Mesenteric fat pad (tissue), 1 donor: ENCODE data around the gene ARHGAP28. TPM values are rescaled to one million over a fixed set of nuclear protein-coding genes. Genes with fewer than 3 reads are reported as not detected.
"Not testable (repeated sequence)": the region's sequence is repeated elsewhere in the genome, so short reads cannot be mapped to it uniquely, and the experiment has no call there.

ENCODE experiments used
- DNase-seq: peaks from one replicate; pipeline ENCODE4 v3.0.0-alpha.2; 2020; ENCODE audit warnings: low spot score
- total RNA-seq: library from RNA; stranded (reverse); fragmentation: NEBNext Ultra II Directional; extraction: Animal tissue kit (Norgen Biotek cat#: 25700); gene quantifications from one replicate; pipeline ENCODE4 v1.2.1, GENCODE V29; 2021
- donor health status: DM: yes; HTN: yes; CAD: no.

ARHGAP28 gene
- total RNA-seq, 1 donor from 2014 or later, result 9.1 TPM

DNA sequence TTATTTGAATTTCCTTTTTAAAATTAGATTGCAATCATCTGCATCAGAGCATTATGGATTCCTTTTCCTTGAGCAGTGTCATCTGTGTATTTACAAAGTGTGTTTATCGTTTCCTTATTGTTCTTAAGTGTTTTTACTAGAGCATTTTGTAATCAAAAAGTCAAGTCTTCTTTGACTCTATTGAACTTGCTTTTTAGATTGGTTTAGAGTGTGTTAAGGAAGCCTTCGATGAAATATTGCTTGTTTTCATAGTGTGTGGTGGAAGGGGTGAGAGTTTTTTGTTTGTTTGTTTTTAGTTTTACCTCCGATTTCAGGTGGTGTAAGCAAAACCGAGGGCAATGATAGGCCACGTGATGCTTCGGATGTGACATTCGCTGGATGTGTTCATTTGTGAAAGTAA is 45.7 kb downstream of the ARHGAP28 start:
- no peak for DNase-seq

DNA sequence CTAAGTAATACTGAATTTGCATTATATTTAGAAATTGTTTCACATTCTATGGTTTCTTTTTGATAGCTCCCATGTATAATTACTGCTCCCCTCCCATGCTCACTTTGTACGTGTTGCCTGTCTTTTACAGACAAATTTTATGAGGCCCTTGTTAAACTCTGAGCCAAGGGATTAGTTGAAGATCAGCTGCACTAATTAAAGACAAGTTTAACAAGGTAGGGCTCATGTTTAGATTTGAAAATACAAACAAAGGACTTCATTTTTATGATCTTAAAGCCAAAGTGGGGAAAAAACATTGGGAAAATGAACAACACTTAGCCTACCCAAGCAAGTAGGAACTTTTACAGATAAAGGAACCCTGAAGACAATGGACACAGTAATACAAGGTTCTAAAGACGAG is 46.2 kb downstream of the ARHGAP28 start:
- DNase-seq, result no peak

DNA sequence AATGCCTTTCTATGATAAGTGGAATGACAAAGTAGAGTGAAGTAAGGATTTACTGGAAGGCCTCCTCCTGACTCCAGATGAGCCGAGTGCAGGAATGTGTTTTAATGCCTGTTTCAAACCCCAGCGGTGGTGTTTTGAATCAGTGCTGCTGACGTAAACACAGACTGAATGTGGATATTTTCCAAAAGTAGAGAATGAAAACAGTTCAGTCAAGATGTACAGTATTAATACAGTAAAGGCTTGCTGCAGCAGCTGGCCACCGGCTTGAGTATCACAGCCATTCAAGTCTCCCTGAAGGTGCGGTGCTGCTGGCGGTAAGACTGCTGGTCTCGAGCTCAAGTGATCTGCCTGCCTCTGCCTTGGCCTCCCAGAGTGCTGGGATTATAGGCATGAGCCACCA is 46.7 kb downstream of the ARHGAP28 start:
- no peak for DNase-seq

DNA sequence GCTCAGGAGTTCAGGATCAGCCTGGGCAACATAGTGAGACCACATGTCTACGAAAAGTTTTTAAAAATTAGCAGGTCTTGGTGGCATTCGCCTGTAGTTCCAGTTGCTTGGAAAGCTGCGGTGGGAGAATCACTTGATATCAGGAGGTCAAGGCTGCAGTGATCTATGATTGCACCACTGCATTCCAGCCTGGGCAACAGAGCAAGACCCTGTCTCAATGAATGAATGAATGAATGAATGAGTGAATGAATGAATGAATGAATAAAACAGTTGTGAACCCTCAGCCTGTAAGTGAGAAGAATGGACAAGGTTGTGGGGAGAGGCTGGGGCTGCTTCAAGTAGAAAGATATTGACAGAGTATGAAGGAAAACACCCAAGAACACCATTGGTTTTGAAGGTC is 48.0 kb downstream of the ARHGAP28 start:
- no peak for DNase-seq

DNA sequence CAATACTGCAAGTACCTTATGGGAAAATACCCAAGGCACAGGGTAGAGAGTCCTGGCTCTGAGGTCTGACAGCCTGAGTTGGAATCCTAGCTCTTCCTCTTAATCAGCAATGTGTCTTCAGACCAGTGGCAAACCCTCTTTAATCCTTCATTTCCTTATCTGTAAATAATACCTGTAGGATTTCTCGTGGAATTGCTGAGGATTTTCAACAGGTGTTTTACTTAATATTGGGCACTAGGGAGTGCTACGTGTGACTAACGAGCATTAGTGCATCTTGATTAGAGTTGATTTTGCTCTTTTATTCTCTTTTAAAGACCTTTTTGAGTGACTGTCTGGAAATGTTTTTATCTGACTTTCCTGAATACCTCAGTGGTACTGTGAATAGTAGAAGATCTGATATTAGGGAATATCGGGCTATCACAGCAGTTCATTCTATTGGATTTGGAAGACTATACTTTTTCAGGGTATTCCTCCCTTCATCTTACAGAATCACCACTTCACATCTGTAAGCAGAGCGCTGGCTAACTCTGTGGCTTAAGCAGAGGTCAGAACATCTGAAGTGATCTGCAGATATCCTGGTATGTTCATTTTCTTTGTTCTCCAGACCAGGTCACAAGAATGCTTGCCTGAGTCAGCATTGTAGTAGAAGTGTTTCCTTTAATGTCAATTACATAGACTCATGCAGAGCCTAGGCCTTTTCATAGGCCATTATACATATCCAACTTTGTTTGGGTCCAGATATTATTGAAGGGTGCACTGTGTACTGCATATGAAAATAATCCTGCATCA is 49.1 kb downstream of the ARHGAP28 start:
- no peak for DNase-seq

DNA sequence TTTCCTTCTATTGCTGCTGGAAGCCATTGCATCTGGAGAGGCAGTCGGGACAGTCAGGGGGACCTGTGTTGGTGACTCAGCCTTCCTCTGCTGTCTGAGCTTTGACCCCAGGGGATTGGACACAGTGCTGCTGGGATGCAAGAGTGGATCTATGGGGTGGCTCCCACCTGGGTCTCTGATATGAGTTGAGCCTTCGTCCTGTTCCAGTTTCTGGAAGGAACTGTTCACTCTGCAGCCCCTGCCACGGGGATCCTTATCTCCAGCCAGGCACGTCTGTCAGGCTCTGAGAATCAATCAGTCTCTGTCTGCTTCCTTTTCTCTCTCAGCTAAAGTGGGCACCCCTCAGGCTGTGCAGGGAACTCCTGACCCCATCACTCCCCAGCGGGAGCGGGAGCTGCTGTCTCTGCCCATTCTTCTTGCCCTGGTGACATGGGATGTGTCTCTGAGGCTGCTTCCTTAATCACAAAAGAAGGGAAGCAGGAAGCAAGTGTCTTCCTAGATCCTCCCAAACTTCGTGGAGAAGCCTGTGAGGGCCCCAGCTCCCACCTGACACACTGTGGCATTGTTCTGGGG is 51.7 kb downstream of the ARHGAP28 start:
- no peak for DNase-seq

DNA sequence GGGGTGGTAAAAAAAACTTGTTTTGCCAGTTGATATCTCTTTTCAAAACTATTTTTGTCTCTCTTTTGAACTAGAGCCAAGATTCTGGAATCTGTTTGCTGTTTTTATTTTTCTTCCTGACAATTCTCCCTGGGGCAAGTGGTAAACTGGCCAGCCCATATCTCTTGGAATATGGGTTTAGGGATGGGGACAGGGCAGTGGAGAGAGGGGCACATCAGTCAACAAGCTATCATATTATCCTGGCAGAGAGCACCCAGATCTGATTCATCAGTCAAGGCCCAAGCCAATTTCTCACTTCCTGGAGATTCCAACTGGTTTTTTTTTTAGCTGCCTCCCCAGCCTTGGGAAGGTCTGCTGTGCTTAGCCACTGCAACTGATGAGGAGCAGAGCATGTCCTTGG is 52.3 kb downstream of the ARHGAP28 start:
- no peak for DNase-seq

DNA sequence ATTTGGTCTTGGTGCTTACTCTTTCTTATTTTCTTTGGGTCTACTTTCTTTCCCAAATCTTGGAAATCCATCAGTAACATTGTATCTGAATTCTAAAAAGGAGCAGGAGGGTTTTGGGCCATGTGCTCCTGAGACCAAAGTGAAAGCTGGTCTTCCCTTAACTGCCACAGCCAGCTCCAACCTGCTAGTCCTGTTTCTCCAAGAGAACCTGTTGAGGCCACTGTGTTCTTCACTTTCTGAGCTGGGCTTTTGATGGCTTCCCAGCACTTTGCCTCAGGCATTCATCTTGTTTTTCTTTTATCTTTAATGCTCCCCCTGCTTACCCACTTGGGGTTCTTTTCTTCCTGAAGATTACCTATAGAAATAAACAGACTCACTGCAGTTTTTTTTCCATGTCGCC is 53.3 kb downstream of the ARHGAP28 start:
- DNase-seq, result no peak

DNA sequence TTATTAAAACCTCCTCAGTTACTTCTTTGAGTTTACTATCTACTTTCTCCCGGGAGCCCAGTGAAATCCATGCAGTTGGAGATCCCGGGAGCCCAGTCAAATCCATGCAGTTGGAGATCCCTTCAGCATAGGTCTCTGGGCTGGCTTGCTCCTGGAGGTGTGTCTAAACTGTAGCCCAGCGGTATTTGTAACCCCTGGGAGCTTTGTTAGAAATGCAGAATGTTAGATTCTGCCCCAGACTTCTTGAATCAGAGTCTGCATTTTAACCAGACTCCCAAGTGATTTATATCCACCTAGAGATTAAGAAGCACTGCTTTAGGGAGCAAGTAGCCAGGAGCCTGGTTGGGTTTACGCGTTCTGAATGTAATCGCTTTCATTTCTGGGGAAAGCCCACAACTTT is 54.5 kb downstream of the ARHGAP28 start:
- DNase-seq, result no peak

DNA sequence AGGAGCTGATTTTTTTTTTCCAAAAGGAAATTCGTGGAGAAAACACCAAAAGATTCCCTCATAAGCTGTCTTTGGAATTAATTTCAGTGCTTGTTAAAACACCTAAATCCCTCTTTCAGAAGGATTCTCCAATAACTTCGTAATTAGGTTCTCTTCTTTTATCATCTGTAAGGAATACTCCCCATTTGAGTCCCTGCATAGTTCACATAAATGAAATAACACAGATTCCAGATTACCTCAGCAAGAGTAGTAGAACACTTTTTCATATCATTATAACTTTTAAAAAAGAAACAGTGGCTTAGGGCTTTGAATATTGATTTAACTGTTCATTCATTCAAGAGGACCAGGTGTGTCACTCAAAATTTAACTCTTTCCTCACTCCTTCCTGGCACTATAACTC is 55.5 kb downstream of the ARHGAP28 start:
- DNase-seq, result no peak

DNA sequence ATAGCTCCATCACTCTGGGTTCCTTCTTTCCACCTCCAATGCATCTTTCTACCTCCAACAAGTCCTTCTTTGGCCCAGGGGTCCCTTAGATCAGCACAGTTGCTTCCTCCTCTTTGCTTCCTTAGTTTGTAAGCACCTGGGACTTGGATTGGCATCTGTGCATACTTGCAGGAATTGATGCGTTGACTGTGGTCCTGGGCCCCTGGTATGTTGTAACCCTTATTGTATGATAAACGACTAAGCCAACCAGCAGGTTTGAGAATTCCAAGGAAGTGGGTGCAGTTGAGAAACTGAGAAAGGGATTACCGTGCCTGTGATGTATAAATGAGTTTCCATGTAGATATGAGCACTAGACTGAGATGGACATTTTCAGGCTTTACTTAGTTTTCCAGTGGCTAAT is 55.9 kb downstream of the ARHGAP28 start:
- DNase-seq, result no peak

DNA sequence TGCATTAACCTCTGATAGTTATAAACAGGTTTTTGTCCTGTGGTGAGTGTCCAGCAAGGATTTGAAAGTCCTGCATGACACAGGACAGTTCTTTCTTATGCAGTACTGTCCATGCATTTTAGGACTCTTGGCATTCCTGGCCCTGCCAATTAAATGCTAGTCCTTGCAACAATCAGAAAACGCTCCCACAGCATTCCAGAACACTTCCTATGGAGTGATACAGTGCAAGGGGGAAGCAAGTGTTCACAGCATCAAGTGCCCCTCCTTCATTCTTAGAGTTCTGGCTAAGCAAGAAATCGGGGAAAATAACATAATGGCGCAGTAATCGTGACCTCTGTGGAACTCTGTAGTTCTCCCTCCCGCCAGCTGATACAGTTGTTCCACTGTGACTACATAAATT is 62.9 kb downstream of the ARHGAP28 start:
- DNase-seq, result no peak

DNA sequence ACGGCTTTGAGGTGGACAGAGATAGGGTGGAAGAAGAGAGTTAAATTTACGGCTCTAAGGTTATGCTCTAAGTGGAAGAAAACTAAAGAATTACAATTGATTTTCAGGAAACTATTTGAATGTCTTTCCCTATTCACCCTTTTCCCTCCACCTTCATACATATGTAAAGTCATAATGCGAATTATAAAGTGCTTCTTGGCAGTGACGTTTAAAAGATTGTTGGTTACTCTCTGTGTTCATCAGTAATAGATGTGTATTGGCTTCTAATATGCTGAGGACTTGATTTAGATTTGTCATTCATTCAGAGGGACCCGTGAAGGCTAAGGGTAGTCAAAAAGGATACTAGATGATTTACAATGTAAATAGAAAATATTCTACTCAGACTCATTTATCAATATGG is 63.9 kb downstream of the ARHGAP28 start:
- no peak for DNase-seq

DNA sequence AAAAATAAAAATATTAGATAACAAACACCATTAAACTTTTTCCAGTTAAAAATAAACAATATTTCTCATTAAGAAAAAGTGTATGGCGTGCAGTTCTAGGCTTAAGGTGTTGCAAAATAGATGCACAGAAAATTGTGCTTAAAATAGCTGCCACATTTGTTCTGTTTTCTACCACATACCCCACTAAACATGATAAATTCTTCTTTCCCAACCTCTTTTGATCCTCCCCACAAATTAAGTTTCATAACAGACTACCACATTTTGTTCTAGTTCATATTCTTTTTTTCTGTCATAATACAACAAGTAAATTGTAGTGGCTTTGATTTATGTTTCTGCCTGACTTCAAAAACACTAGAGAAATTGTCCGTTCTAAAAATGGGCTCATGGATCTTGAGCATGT is 64.5 kb downstream of the ARHGAP28 start:
- DNase-seq, result no peak

DNA sequence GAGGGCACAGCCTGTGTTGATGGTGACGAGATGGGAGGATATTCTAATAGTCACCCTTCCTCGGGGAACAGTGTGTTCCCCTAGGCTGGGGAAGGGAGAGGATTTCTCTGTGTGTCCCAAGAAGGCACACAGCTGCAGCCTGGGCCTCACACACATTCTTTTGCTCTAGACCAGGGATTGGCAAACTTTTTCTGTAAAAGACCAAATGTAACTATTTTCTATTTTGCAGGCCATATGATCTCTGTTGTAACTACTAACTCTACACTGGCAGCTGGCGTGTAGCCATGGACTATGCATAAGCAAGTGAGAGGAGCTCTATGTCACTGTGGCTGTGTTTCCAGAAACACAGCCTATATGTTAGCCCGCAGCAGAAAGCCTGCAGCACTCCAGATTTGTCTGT is 65.8 kb downstream of the ARHGAP28 start:
- DNase-seq, result no peak

DNA sequence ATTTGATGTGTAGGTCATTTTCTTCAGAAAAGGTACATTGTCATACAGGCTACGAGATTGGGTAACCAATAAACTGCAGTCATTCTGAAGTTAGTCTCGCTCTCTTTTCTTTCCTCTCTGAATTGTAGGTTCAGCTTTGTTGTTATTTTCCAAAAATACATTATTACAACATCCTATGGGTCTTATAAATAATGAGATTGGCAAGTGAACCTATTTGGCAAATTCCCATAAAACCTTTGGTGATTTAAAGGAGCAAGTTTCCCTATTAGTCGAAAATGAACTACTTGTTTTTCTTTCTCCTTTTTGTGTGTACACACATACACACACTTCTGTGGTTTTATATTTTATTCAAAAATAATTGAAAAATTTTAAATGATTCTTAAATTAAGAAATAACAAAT is 67.0 kb downstream of the ARHGAP28 start:
- no peak for DNase-seq

DNA sequence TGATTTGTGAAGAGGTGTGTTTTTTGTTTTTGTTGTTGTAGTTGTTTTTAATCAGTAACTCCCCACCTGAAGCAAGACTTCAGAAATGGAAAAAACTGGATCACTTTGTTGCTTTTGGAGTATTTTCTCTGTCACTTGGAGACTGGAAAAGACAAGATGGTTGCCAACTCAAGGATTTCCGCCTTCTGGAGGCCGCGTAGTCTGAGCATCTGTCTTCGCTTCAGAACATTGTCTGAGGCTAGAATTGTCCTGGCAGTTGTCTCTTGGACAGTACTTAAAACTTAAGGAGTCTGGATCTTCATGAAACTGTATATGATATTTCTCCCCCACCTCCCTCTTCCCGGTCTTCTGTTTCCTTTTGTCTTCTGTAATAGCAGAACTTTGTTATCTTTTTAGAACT is 67.7 kb downstream of the ARHGAP28 start:
- DNase-seq, result no peak

DNA sequence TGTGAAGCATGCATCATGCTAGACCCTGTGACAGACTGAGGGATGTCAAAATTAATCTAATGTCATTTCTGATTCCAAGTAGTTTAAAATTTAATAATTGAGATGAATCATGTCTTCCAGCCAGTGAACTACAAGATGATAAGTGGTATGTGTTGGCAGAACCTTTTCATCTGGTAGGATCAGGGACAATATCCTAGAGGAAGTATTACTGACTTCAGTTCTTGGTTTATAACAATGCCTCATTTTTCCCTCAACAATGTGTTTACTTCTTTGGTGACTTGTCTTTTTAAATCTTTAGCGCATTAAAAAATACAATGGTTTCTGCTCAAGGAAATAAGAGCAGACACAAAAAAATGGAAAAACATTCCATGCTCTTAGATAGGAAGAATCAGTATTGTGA is 69.4 kb downstream of the ARHGAP28 start:
- DNase-seq, result no peak

DNA sequence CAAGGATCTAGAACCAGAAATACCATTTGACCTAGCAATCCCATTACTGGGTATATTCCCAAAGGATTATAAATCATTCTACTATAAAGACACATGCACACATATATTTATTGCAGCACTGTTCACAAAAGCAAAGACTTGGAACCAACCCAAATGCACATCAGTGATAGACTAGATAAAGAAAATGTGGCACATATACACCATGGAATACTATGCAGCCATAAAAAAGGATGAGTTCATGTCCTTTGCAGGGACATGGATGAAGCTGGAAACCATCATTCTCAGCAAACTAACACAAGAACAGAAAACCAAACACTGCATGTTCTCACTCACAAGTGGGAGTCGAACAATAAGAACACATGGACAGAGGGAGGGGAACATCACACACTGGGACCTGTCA is 70.8 kb downstream of the ARHGAP28 start:
- not testable (repeated sequence) for DNase-seq

DNA sequence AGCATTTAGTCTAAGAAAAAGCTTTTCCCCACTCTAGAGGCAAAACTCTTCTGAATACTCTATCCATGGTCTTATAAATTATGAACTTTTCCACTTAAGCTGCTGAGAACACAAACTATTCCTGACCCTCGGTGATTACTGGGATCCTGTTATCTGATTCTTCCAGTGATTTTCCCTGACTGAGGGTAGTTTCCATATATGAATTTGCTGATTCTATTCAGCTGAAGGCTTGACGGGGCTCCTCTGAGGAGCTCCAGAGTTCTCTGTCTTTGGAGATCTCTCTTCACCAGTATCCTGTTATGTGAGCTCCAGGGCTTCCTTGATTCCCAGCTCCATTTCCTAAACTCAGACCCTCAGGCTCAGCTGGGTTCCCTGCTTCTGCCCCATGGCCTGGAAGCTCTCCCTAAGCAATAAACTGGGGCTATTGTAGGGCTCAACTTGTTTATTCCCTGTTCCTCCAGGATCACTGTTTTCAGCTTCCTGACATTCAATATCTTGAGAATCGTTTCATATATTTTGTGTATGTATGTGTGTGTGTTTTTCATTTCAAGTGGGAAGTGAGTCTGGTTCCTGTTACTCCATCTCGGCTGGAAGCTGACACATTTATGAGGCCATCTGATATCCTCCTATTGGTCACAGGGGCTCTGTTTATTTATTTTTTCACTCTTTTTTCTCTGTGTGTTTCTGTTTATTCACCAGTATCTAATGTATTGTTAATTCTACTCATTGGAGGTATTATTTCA is 78.2 kb downstream of the ARHGAP28 start:
- no peak for DNase-seq

DNA sequence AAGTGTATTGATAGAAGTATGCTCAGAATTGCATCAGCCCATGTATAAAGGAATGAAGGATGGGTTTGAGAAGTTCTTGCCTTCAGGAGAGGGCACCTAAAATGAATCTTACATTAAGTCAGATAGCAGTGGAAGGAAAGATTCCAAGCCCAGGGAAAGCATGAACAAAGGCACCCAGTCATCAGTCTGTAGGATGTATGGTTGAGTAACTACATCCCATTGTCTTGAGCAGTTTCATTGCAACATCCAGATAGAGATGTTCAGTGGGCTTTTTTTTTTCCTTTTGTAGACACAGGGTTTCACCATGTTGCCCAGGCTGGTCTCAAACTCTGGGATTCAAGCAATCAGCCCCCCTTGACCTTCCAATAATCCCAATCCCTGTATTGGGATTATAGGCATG is 80.7 kb downstream of the ARHGAP28 start:
- DNase-seq, result no peak

DNA sequence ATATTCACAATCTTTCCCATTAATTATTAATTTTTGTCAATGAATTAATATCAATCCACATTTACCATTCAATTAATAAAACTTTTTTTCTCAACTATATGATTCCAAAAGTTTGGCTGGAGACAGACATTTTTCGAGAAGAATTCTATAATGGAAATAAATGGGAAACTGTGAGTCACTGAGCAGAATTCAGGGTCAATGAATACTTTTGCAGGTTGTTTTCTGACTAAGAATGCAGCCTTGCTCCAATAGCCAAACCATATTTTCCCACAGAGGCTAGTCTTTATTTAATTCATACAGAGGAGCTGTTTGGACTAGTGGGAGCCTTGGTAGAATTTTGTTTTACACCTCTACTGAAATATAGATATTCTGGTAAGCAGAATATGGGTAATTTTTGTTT is 82.3 kb downstream of the ARHGAP28 start:
- DNase-seq, result no peak
